Measurements from ENCODE around the gene ATXN7L1. TPM values are rescaled to one million over a fixed set of nuclear protein-coding genes. Genes with fewer than 3 reads are reported as not detected.

The ATXN7L1 gene
- total RNA-seq, 1 donor from 2014 or later = 2.4 TPM

GRCh38 chr7:105665684-105666083, 210.7 kb downstream of the ATXN7L1 start:
- TF ChIP-seq CTCF (IDR thresholded peaks at IDR 0.05; ENCODE audit: insufficient read depth, low read length, severe bottlenecking) = no peak
- no peaks in the 10 kb centered on the region for H3K36me3 ChIP-seq (ENCODE audit: control insufficient read depth, insufficient read depth, low read length)
- H3K27me3 ChIP-seq (ENCODE audit: control insufficient read depth, insufficient read depth, low read length) = no peaks in the 10 kb centered on the region
- no peak for DNase-seq (ENCODE audit: low read depth)
- H3K4me3 ChIP-seq (ENCODE audit: low read depth, low read length) = no peak overlapping the region
- FAIRE-seq = no peak

- FAIRE-seq (no peak), DNase-seq (ENCODE audit: low read depth) (no peak)
- no peaks in the 10 kb centered on the region for H3K36me3 ChIP-seq (ENCODE audit: control insufficient read depth, insufficient read depth, low read length)
- no peaks in the 10 kb centered on the region for H3K27me3 ChIP-seq (ENCODE audit: control insufficient read depth, insufficient read depth, low read length)
- H3K4me3 ChIP-seq (ENCODE audit: low read depth, low read length) = no peak overlapping the region
- no peak for TF ChIP-seq CTCF (IDR thresholded peaks at IDR 0.05; ENCODE audit: insufficient read depth, low read length, severe bottlenecking)
Measured at GRCh38 chr7:105664816-105665525, 211.4 kb downstream of the ATXN7L1 start.

- Histone ChIP-seq H3K4me3 (ENCODE audit: low read depth, low read length) (no peak overlapping the region), H3K36me3 (ENCODE audit: control insufficient read depth, insufficient read depth, low read length) (no peaks in the 10 kb centered on the region), H3K27me3 (ENCODE audit: control insufficient read depth, insufficient read depth, low read length) (no peaks in the 10 kb centered on the region)
- no peak for TF ChIP-seq CTCF (IDR thresholded peaks at IDR 0.05; ENCODE audit: insufficient read depth, low read length, severe bottlenecking)
- no peak for DNase-seq (ENCODE audit: low read depth)
- no peak for FAIRE-seq
Measured at GRCh38 chr7:105662998-105663397, 213.4 kb downstream of the ATXN7L1 start.

GRCh38 chr7:105661625-105662024, 214.8 kb downstream of the ATXN7L1 start:
- DNase-seq (ENCODE audit: low read depth) (no peak), FAIRE-seq (no peak)
- no peak for TF ChIP-seq CTCF (IDR thresholded peaks at IDR 0.05; ENCODE audit: insufficient read depth, low read length, severe bottlenecking)
- no peaks in the 10 kb centered on the region for H3K36me3 ChIP-seq (ENCODE audit: control insufficient read depth, insufficient read depth, low read length)
- no peak overlapping the region for H3K4me3 ChIP-seq (ENCODE audit: low read depth, low read length)
- no peaks in the 10 kb centered on the region for H3K27me3 ChIP-seq (ENCODE audit: control insufficient read depth, insufficient read depth, low read length)

GRCh38 chr7:105656922-105657521, 219.4 kb downstream of the ATXN7L1 start:
- DNase-seq (ENCODE audit: low read depth) = no peak
- FAIRE-seq = no peak
- Histone ChIP-seq H3K4me3 (ENCODE audit: low read depth, low read length) (no peak overlapping the region), H3K27me3 (ENCODE audit: control insufficient read depth, insufficient read depth, low read length) (no peaks in the 10 kb centered on the region), H3K36me3 (ENCODE audit: control insufficient read depth, insufficient read depth, low read length) (no peaks in the 10 kb centered on the region)
- peak; percentile 71 for TF ChIP-seq CTCF (IDR thresholded peaks at IDR 0.05; ENCODE audit: insufficient read depth, low read length, severe bottlenecking)
